Measurements from ENCODE around the gene SPRY1.

- TF ChIP-seq CTCF (IDR thresholded peaks at IDR 0.05 in 4 of 5, conservative IDR thresholded peaks at IDR 0.05 in 1 of 5) (no peak), POLR2A (IDR thresholded peaks at IDR 0.05) (no peak)
Measured at GRCh38 chr4:123450393-123450792, 53.8 kb downstream of the SPRY1 start.
